Peyer's patch (tissue), 4 donors: ENCODE measurements around the gene SERPINB5. TPM values are rescaled to one million over a fixed set of nuclear protein-coding genes. Genes with fewer than 3 reads are reported as not detected.
A peak's percentile ranks its signal among the peaks of the same experiment; 100 is the strongest.

Experiments
- DNase-seq, 3 donors: peaks; one replicate each; pipeline ENCODE4 v3.0.0-alpha.2; 2017 to 2019
- H3K27ac ChIP-seq, 4 donors: fragments of 200-600 bp; sonication (generic); one replicate each; pipeline ENCODE4 v1.5.1; 2016 to 2019
- H3K27me3 ChIP-seq, 2 donors: fragments of 200-600 bp; sonication (generic); one replicate each; pipeline ENCODE4 v1.5.1; 2019
- H3K36me3 ChIP-seq, 3 donors: fragments of 200-600 bp; sonication (generic); one replicate each; pipeline ENCODE4 v1.5.1; 2016 to 2019
- H3K4me1 ChIP-seq, 4 donors: fragments of 200-600 bp; sonication (generic); one replicate each; pipeline ENCODE4 v1.5.1; 2016 to 2019
- H3K4me3 ChIP-seq, 4 donors: fragments of 200-600 bp; sonication (generic); 1 replicate in 3 of 4; 2 replicates in 1 of 4; pipeline ENCODE4 v1.5.1; 2016 to 2019; ENCODE audit warnings: mild to moderate bottlenecking in 1 of 4
- H3K9me3 ChIP-seq, 4 donors: fragments of 200-600 bp; sonication (generic); one replicate each; pipeline ENCODE4 v1.5.1; 2016 to 2019; ENCODE audit warnings: mild to moderate bottlenecking in 1 of 4
- CTCF ChIP-seq, 6 experiments: fragments of 450-650 bp in 4 of 6; fragments of 200-600 bp in 2 of 6; sonication (generic) in 1 of 6; IDR thresholded peaks; one replicate each; pipeline ENCODE4 v1.5.1; 2017 to 2019; ENCODE audit warnings: antibody characterized with exemption in 6 of 6, mild to moderate bottlenecking in 3 of 6, moderate library complexity in 1 of 6
- POLR2A ChIP-seq, 2 donors: fragments of 450-650 bp; IDR thresholded peaks; one replicate each; pipeline ENCODE4 v1.5.1; 2017; ENCODE audit warnings: antibody characterized with exemption in 2 of 2, mild to moderate bottlenecking in 2 of 2, moderate library complexity in 2 of 2
- total RNA-seq, 4 donors: library from RNA; depleted of rRNA; stranded (reverse); fragments of >200 nt; gene quantifications; one replicate each; pipeline ENCODE4 v1.1.0, GENCODE V29; 2016

SERPINB5 gene
- total RNA-seq, 4 donors from 2014 or later: 5.2 to 26.1 (median 14.7) TPM

GRCh38 chr18:63438181-63438580 is 38.6 kb upstream of the SERPINB5 start:
- no peaks in the 10 kb centered on the region for H3K36me3 ChIP-seq
- H3K27ac ChIP-seq: no peak overlapping the region
- H3K4me3 ChIP-seq: no peak overlapping the region
- no peaks in the 10 kb centered on the region for H3K9me3 ChIP-seq
- DNase-seq: no peak
- H3K4me1 ChIP-seq: no peaks in the 10 kb centered on the region
- H3K27me3 ChIP-seq: no peaks in the 10 kb centered on the region
- TF ChIP-seq CTCF (IDR thresholded peaks at IDR 0.05): no peak
- no peak for TF ChIP-seq POLR2A (IDR thresholded peaks at IDR 0.05)

GRCh38 chr18:63439334-63439733 is 37.4 kb upstream of the SERPINB5 start:
- Histone ChIP-seq H3K27me3 (no peaks in the 10 kb centered on the region), H3K36me3 (no peaks in the 10 kb centered on the region), H3K27ac (no peak overlapping the region), H3K4me3 (no peak overlapping the region), H3K4me1 (no peaks in the 10 kb centered on the region), H3K9me3 (no peaks in the 10 kb centered on the region)
- no peak for TF ChIP-seq POLR2A (IDR thresholded peaks at IDR 0.05)
- TF ChIP-seq CTCF (IDR thresholded peaks at IDR 0.05): peak; percentile 44 to 91 (median 84)
- peak in 2 of 3 donors; percentile 34 to 72 for DNase-seq

GRCh38 chr18:63440219-63440618 is 36.5 kb upstream of the SERPINB5 start:
- TF ChIP-seq CTCF (IDR thresholded peaks at IDR 0.05): no peak
- TF ChIP-seq POLR2A (IDR thresholded peaks at IDR 0.05): no peak
- DNase-seq: no peak
- no peaks in the 10 kb centered on the region for H3K36me3 ChIP-seq
- H3K4me3 ChIP-seq: no peak overlapping the region
- no peaks in the 10 kb centered on the region for H3K9me3 ChIP-seq
- no peaks in the 10 kb centered on the region for H3K27me3 ChIP-seq
- H3K4me1 ChIP-seq: no peaks in the 10 kb centered on the region
- H3K27ac ChIP-seq: no peak overlapping the region

GRCh38 chr18:63440881-63441280 is 35.9 kb upstream of the SERPINB5 start:
- Histone ChIP-seq H3K36me3 (no peaks in the 10 kb centered on the region), H3K27ac (no peak overlapping the region), H3K4me1 (no peaks in the 10 kb centered on the region), H3K9me3 (no peaks in the 10 kb centered on the region), H3K27me3 (no peaks in the 10 kb centered on the region), H3K4me3 (no peak overlapping the region)
- DNase-seq: no peak
- TF ChIP-seq POLR2A (IDR thresholded peaks at IDR 0.05) (no peak), CTCF (IDR thresholded peaks at IDR 0.05) (no peak)

- H3K27ac ChIP-seq: no peak overlapping the region
Measured at GRCh38 chr18:63443829-63444228, 32.9 kb upstream of the SERPINB5 start.

More at GRCh38 chr18:63443829-63444228, 32.9 kb upstream of the SERPINB5 start:
- DNase-seq: no peak
- H3K4me1 ChIP-seq: peaks cover 0 to 10% (median 0%) of the 10 kb centered on the region in 4 donors
- H3K27me3 ChIP-seq: no peaks in the 10 kb centered on the region
- no peaks in the 10 kb centered on the region for H3K36me3 ChIP-seq
- no peak for TF ChIP-seq POLR2A (IDR thresholded peaks at IDR 0.05)
- TF ChIP-seq CTCF (IDR thresholded peaks at IDR 0.05): no peak
- H3K4me3 ChIP-seq: no peak overlapping the region
- no peaks in the 10 kb centered on the region for H3K9me3 ChIP-seq
